Omental fat pad (tissue), 4 donors: ENCODE results near the gene NT5C2. TPM values are rescaled to one million over a fixed set of nuclear protein-coding genes. Genes with fewer than 3 reads are reported as not detected.

Source experiments
- ATAC-seq: fragments of 150-250 bp; one replicate; pipeline ENCODE4 v1.9.1; 2016; ENCODE audit warnings: mild to moderate bottlenecking, moderate library complexity; ENCODE audit not compliant: low FRiP score
- DNase-seq: peaks from one replicate; pipeline ENCODE4 v3.0.0-alpha.2; 2019; ENCODE audit warnings: low spot score
- CTCF ChIP-seq, 3 donors: fragments of 450-650 bp; IDR thresholded peaks; one replicate each; pipeline ENCODE4 v1.5.1; 2016 to 2017; ENCODE audit warnings: antibody characterized with exemption in 3 of 3, mild to moderate bottlenecking in 3 of 3, moderate library complexity in 2 of 3
- total RNA-seq, 4 donors: library from RNA; depleted of rRNA; stranded (reverse); fragments of >200 nt; gene quantifications; one replicate each; pipeline ENCODE4 v1.1.0, GENCODE V29; 2016

The NT5C2 gene
- total RNA-seq, 4 donors from 2014 or later = 46.9 to 94.6 (median 62.8) TPM

GRCh38 chr10:103117247-103117646 lies 75.8 kb downstream of the NT5C2 start:
- ATAC-seq (no peak), DNase-seq (no peak)
- no peak for TF ChIP-seq CTCF (IDR thresholded peaks at IDR 0.05)

- no peak for DNase-seq
- TF ChIP-seq CTCF (IDR thresholded peaks at IDR 0.05) = no peak
- no peak for ATAC-seq
Observed at GRCh38 chr10:103114876-103115275, 78.2 kb downstream of the NT5C2 start.

GRCh38 chr10:103111918-103112877 lies 80.9 kb downstream of the NT5C2 start:
- TF ChIP-seq CTCF (IDR thresholded peaks at IDR 0.05) = no peak
- no peak for ATAC-seq
- no peak for DNase-seq

GRCh38 chr10:103111031-103111917 lies 81.8 kb downstream of the NT5C2 start:
- no peak for TF ChIP-seq CTCF (IDR thresholded peaks at IDR 0.05)
- ATAC-seq (no peak), DNase-seq (no peak)

GRCh38 chr10:103110407-103110806 lies 82.7 kb downstream of the NT5C2 start:
- ATAC-seq = no peak
- no peak for DNase-seq
- no peak for TF ChIP-seq CTCF (IDR thresholded peaks at IDR 0.05)

GRCh38 chr10:103109821-103110220 lies 83.3 kb downstream of the NT5C2 start:
- DNase-seq = no peak
- TF ChIP-seq CTCF (IDR thresholded peaks at IDR 0.05) = no peak
- ATAC-seq = no peak
